Natural killer cell (primary cell): Measurements from ENCODE around the gene DNAH3. TPM values are rescaled to one million over a fixed set of nuclear protein-coding genes. Genes with fewer than 3 reads are reported as not detected.

ENCODE experiments used
- ATAC-seq, 3 donors: fragments of 150-1000 bp in 2 of 3; fragments of 200-7000 bp in 1 of 3; cut with Tn5 transposase; 1 replicate in 1 of 3; 2 replicates in 2 of 3; pipeline ENCODE4 v1.10.0; 2021; ENCODE audit warnings: mild to moderate bottlenecking in 2 of 3, moderate library complexity in 2 of 3
- DNase-seq, 2 donors: peaks; one replicate each; pipeline versions ENCODE4 v3.0.0 to v3.0.0-alpha.2; 2013 to 2021; ENCODE audit warnings: mixed read lengths in 1 of 2
- H3K27ac ChIP-seq: one replicate; pipeline ENCODE4 v1.5.1; 2013; ENCODE audit warnings: mild to moderate bottlenecking, low read length
- H3K27me3 ChIP-seq: one replicate; pipeline ENCODE4 v1.6.1; 2013; ENCODE audit warnings: low read length; ENCODE audit not compliant: control insufficient read depth, insufficient read depth
- H3K36me3 ChIP-seq: one replicate; pipeline ENCODE4 v1.6.1; 2013; ENCODE audit warnings: low read length; ENCODE audit not compliant: control insufficient read depth, insufficient read depth
- H3K4me1 ChIP-seq: one replicate; pipeline ENCODE4 v1.6.1; 2013; ENCODE audit warnings: low read length; ENCODE audit not compliant: control insufficient read depth, insufficient read depth
- H3K4me3 ChIP-seq: one replicate; pipeline ENCODE4 v1.5.1; 2013; ENCODE audit warnings: low read length
- H3K9me3 ChIP-seq: one replicate; pipeline ENCODE4 v1.6.1; 2013; ENCODE audit warnings: low read length; ENCODE audit not compliant: control insufficient read depth, insufficient read depth
- H3K27ac Mint-ChIP-seq, 2 donors: one replicate each; pipeline ENCODE4 v1.8.0; 2022; ENCODE audit warnings: mild to moderate bottlenecking in 2 of 2, mixed read lengths in 2 of 2, moderate library complexity in 1 of 2
- H3K27me3 Mint-ChIP-seq, 2 donors: one replicate each; pipeline ENCODE4 v1.8.0; 2022; ENCODE audit warnings: low read depth in 2 of 2, mixed read lengths in 2 of 2
- H3K36me3 Mint-ChIP-seq: one replicate; pipeline ENCODE4 v1.8.0; 2022; ENCODE audit warnings: mixed read lengths
- H3K4me1 Mint-ChIP-seq, 2 donors: one replicate each; pipeline ENCODE4 v1.8.0; 2022; ENCODE audit warnings: mixed read lengths in 2 of 2
- H3K4me3 Mint-ChIP-seq: one replicate; pipeline ENCODE4 v1.8.0; 2022; ENCODE audit warnings: mild to moderate bottlenecking, moderate library complexity, mixed read lengths
- H3K9me3 Mint-ChIP-seq, 2 donors: one replicate each; pipeline ENCODE4 v1.8.0; 2022; ENCODE audit warnings: mixed read lengths in 2 of 2
- WGBS: methylation state at CpG from one replicate; pipeline ENCODE4 v1.1.7; 2013; ENCODE audit warnings: missing lambda C conversion rate; ENCODE audit not compliant: insufficient coverage; 5-methylcytosine and 5-hydroxymethylcytosine counted together
- intact Hi-C: fragments of 100-400 bp; cut with micrococcal nuclease; formaldehyde crosslinking; loops from one replicate; pipeline ENCODE4 v1.14.2; 2022
- total RNA-seq, 4 donors: library from RNA; stranded (reverse); fragments of 120-200 nt in 1 of 4; gene quantifications; one replicate each; pipeline versions ENCODE4 v1.2.3 to v1.2.4, GENCODE V29; 2013 to 2022
- TF ChIP-seq, protein P1 (sequence below): fragments of 200-600 bp; IDR thresholded peaks from one replicate; pipeline ENCODE4 v1.8.0; 2022; ENCODE audit warnings: antibody characterized with exemption

The DNAH3 gene
- total RNA-seq, 3 donors from 2014 or later (not counting 1 experiment from before 2014, with no cell fraction given), result not detected

DNA sequence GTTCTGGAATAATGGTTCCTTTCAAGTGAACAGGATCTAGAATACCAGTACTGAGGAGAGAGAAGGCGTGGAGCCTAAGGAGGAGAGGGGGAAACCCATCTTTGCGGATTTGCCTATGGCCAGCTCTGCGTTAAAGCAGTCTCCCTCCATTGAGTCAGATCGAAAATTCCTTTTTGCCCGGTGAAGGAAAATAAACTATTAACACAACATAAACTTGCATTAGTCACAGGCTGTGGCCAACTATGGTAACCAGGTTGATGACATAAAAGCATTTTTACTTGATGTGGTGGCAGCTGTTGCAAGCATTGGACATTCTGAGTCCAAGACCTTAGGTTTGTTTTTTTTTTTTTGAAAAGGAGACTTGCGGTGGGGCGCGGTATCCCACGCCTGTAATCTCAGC is 16.7 kb upstream of the DNAH3 start:
- Histone ChIP-seq H3K27me3 (no peaks in the 10 kb centered on the region), H3K36me3 (peaks cover 7% of the 10 kb centered on the region), H3K4me3 (no peak overlapping the region), H3K27ac (no peak overlapping the region), H3K4me1 (no peaks in the 10 kb centered on the region), H3K9me3 (no peaks in the 10 kb centered on the region)
- no peak for DNase-seq
- no peaks in the 10 kb centered on the region for H3K27me3 Mint-ChIP-seq
- intact Hi-C loops, result no loop called here
- TF ChIP-seq, protein P1, sequence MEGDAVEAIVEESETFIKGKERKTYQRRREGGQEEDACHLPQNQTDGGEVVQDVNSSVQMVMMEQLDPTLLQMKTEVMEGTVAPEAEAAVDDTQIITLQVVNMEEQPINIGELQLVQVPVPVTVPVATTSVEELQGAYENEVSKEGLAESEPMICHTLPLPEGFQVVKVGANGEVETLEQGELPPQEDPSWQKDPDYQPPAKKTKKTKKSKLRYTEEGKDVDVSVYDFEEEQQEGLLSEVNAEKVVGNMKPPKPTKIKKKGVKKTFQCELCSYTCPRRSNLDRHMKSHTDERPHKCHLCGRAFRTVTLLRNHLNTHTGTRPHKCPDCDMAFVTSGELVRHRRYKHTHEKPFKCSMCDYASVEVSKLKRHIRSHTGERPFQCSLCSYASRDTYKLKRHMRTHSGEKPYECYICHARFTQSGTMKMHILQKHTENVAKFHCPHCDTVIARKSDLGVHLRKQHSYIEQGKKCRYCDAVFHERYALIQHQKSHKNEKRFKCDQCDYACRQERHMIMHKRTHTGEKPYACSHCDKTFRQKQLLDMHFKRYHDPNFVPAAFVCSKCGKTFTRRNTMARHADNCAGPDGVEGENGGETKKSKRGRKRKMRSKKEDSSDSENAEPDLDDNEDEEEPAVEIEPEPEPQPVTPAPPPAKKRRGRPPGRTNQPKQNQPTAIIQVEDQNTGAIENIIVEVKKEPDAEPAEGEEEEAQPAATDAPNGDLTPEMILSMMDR, result no peak
- no peaks in the 10 kb centered on the region for H3K4me1 Mint-ChIP-seq
- H3K36me3 Mint-ChIP-seq, result no peaks in the 10 kb centered on the region
- H3K4me3 Mint-ChIP-seq, result no peak overlapping the region
- no peak for ATAC-seq
- no peak overlapping the region for H3K27ac Mint-ChIP-seq
- WGBS, result 92% methylated on average over 9 of the region's 9 CpGs
- no peaks in the 10 kb centered on the region for H3K9me3 Mint-ChIP-seq

DNA sequence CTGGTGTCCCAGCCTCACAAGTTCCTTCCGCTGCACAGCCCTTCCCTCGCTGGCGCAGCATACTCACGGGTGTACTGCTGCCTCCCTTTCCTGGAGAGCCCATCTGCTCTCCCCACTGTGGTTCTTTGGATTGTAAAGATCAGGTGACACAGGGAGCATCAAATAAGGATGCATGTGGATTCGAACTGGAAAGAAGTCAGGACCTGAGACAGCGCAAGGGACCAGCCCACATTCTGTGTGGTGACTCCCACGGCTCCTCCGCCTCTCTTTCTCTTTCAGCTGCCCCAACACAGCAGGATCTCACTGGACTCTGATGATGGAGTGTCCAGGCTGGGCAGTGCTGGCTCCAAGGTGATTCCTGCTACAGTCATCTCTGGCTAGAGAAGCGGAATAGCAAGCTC is 15.9 kb upstream of the DNAH3 start:
- Mint-ChIP-seq H3K4me3 (no peak overlapping the region), H3K9me3 (no peaks in the 10 kb centered on the region), H3K27ac (no peak overlapping the region), H3K4me1 (no peaks in the 10 kb centered on the region), H3K36me3 (no peaks in the 10 kb centered on the region), H3K27me3 (no peaks in the 10 kb centered on the region)
- TF ChIP-seq, protein P1, result no peak
- no peaks in the 10 kb centered on the region for H3K27me3 ChIP-seq
- H3K9me3 ChIP-seq, result no peaks in the 10 kb centered on the region
- WGBS, result 92% methylated on average over 9 of the region's 9 CpGs
- intact Hi-C loops, result no loop called here
- H3K4me3 ChIP-seq, result no peak overlapping the region
- DNase-seq (no peak), ATAC-seq (no peak)
- H3K4me1 ChIP-seq, result no peaks in the 10 kb centered on the region
- H3K36me3 ChIP-seq, result peaks cover 7% of the 10 kb centered on the region
- H3K27ac ChIP-seq, result no peak overlapping the region

DNA sequence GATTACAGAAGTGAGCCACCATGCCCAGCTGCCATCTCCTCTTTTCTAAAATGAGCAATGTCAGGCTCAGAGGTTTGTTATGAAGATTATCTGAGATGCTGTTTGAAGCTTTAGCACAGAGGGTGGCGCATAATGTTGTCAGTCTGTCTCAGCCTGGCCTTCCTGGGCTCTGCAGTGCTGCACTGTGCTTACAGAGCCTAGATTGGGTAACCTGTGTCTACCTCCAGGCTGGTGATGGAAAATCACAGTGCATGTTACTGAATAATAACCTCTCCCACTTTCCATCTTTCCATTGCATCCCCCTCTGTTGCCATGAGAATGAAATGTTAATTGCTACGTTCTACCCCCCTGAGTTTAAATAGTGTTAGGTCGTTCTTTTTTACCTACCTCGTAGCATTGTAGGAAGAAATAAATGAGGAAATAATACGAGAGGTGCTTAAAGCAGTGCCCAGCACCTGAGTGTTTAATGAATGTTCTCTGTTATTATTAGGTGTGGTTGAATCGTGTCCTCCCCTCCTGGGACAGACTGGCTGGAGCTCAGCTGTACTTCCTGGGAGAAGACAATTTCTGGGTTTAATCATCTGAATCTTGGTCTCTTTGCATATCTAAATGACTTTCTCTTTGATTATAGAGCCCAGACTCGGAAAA is 14.0 kb upstream of the DNAH3 start:
- Mint-ChIP-seq H3K9me3 (no peaks in the 10 kb centered on the region), H3K36me3 (no peaks in the 10 kb centered on the region), H3K4me1 (peaks cover 2% of the 10 kb centered on the region in 2 donors), H3K27me3 (no peaks in the 10 kb centered on the region), H3K4me3 (no peak overlapping the region), H3K27ac (no peak overlapping the region)
- H3K27me3 ChIP-seq, result no peaks in the 10 kb centered on the region
- intact Hi-C loops, result no loop called here
- no peak for ATAC-seq
- H3K36me3 ChIP-seq, result no peaks in the 10 kb centered on the region
- H3K9me3 ChIP-seq, result no peaks in the 10 kb centered on the region
- WGBS, result 96% methylated on average over 7 of the region's 7 CpGs
- H3K4me1 ChIP-seq, result peaks cover 2% of the 10 kb centered on the region
- no peak for DNase-seq
- H3K27ac ChIP-seq, result no peak overlapping the region
- no peak overlapping the region for H3K4me3 ChIP-seq
- TF ChIP-seq, protein P1, result no peak

DNA sequence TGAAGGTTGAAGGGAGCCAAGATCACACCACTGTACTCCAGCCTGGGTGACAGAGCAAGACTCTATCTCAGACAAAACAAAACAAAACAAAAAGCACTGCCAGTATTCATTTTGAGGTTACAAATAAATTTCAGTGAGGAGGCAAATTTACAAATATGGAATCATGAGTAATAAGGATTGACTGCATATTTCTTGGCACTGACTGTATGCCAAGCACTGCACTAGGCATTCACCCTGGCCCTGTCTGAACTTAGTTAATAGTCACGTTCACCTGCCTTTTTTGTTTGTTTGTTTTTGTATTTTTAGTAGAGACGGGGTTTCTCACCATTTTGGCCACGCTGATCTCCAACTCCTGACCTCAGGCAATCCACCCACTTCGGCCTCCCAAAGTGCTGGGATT is 12.9 kb upstream of the DNAH3 start:
- Histone ChIP-seq H3K9me3 (no peaks in the 10 kb centered on the region), H3K4me3 (no peak overlapping the region), H3K27ac (no peak overlapping the region), H3K36me3 (no peaks in the 10 kb centered on the region), H3K27me3 (no peaks in the 10 kb centered on the region), H3K4me1 (peaks cover 10% of the 10 kb centered on the region)
- peaks cover 11 to 13% of the 10 kb centered on the region in 2 donors for H3K4me1 Mint-ChIP-seq
- no peak overlapping the region for H3K27ac Mint-ChIP-seq
- TF ChIP-seq, protein P1, result no peak
- H3K9me3 Mint-ChIP-seq, result no peaks in the 10 kb centered on the region
- ATAC-seq (no peak), DNase-seq (no peak)
- intact Hi-C loops, result no loop called here
- 100% methylated on average over 4 of the region's 4 CpGs for WGBS
- no peaks in the 10 kb centered on the region for H3K27me3 Mint-ChIP-seq
- H3K4me3 Mint-ChIP-seq, result no peak overlapping the region
- no peaks in the 10 kb centered on the region for H3K36me3 Mint-ChIP-seq
